Thyroid gland (tissue), 4 donors: Measurements from ENCODE around the gene RRM2. TPM values are rescaled to one million over a fixed set of nuclear protein-coding genes. Genes with fewer than 3 reads are reported as not detected.

Experiments
- DNase-seq, 2 donors: peaks; one replicate each; pipeline ENCODE4 v3.0.0-alpha.2; 2019
- H3K27ac ChIP-seq, 3 donors: fragments of 200-600 bp; sonication (generic); 1 replicate in 2 of 3; 2 replicates in 1 of 3; pipeline ENCODE4 v1.5.1; 2016 to 2019; ENCODE audit warnings: mild to moderate bottlenecking in 1 of 3, moderate library complexity in 1 of 3
- H3K27me3 ChIP-seq: fragments of 200-600 bp; sonication (generic); one replicate; pipeline ENCODE4 v1.5.1; 2019
- H3K36me3 ChIP-seq, 2 donors: fragments of 200-600 bp; sonication (generic); one replicate each; pipeline ENCODE4 v1.5.1; 2016 to 2019
- H3K4me1 ChIP-seq, 2 donors: fragments of 200-600 bp; sonication (generic); one replicate each; pipeline ENCODE4 v1.5.1; 2017 to 2019
- H3K4me3 ChIP-seq, 3 donors: fragments of 200-600 bp; sonication (generic); replicated peaks in 1 of 3; 1 replicate in 2 of 3; 2 replicates in 1 of 3; pipeline ENCODE4 v1.5.1; 2016; ENCODE audit warnings: mild to moderate bottlenecking in 1 of 3
- H3K9me3 ChIP-seq: fragments of 200-600 bp; sonication (generic); one replicate; pipeline ENCODE4 v1.5.1; 2017
- POLR2A ChIP-seq, 2 donors: fragments of 450-650 bp; IDR thresholded peaks; one replicate each; pipeline ENCODE4 v1.6.1; 2017; ENCODE audit warnings: antibody characterized with exemption in 2 of 2, mild to moderate bottlenecking in 2 of 2, moderate library complexity in 1 of 2
- WGBS, 2 donors: methylation state at CpG; one replicate each; pipeline ENCODE4 v1.1.5; 2017; 5-methylcytosine and 5-hydroxymethylcytosine counted together
- intact Hi-C: fragments of 100-400 bp; cut with DNase I; formaldehyde crosslinking; loops from one replicate; pipeline ENCODE4 v1.15.1; 2023
- small RNA-seq: library from RNA; depleted of rRNA; stranded (forward); fragments of <200 nt; gene quantifications from one replicate; pipeline ENCODE3, GENCODE V24; 2016
- total RNA-seq, 4 donors: library from RNA; depleted of rRNA; stranded (reverse); fragments of >200 nt; gene quantifications; one replicate each; pipeline ENCODE4 v1.2.3, GENCODE V29; 2016
- TF ChIP-seq, protein P1 (sequence below), 6 experiments: fragments of 200-600 bp in 3 of 6; fragments of 450-650 bp in 3 of 6; sonication (generic) in 3 of 6; IDR thresholded peaks; one replicate each; pipeline ENCODE4 v1.5.1; 2016 to 2019; ENCODE audit warnings: antibody characterized with exemption in 6 of 6, mild to moderate bottlenecking in 2 of 6, inconsistent platforms in 1 of 6, moderate library complexity in 1 of 6

RRM2 gene
- total RNA-seq, 4 donors from 2014 or later, result 0.27 to 0.83 (median 0.75) TPM; not detected in 1

DNA sequence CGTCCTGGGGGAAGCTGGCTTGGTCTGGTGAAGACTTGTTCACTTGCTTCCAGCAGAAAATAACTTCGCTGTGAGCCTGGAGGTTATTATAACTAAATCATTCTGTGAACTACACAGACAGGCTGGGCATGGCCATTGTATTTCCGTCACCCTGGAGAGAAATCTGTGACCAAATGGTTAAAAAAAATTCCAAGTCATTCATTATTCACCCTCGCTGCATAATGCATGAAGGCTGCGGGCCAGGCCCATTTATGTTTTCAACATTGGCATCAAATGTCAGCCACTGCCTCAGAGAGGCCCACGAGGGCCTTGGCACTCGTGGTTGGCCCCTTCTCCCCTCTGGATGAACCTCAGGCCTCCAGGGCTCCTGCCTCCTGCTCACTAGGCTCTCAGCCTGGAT is 57.7 kb downstream of the RRM2 start:
- no peaks in the 10 kb centered on the region for H3K27me3 ChIP-seq
- H3K27ac ChIP-seq, result no peak overlapping the region
- no peaks in the 10 kb centered on the region for H3K36me3 ChIP-seq
- no peaks in the 10 kb centered on the region for H3K9me3 ChIP-seq
- TF ChIP-seq POLR2A (IDR thresholded peaks at IDR 0.05), result no peak
- TF ChIP-seq, protein P1, sequence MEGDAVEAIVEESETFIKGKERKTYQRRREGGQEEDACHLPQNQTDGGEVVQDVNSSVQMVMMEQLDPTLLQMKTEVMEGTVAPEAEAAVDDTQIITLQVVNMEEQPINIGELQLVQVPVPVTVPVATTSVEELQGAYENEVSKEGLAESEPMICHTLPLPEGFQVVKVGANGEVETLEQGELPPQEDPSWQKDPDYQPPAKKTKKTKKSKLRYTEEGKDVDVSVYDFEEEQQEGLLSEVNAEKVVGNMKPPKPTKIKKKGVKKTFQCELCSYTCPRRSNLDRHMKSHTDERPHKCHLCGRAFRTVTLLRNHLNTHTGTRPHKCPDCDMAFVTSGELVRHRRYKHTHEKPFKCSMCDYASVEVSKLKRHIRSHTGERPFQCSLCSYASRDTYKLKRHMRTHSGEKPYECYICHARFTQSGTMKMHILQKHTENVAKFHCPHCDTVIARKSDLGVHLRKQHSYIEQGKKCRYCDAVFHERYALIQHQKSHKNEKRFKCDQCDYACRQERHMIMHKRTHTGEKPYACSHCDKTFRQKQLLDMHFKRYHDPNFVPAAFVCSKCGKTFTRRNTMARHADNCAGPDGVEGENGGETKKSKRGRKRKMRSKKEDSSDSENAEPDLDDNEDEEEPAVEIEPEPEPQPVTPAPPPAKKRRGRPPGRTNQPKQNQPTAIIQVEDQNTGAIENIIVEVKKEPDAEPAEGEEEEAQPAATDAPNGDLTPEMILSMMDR (IDR thresholded peaks at IDR 0.05), result no peak
- no peak overlapping the region for H3K4me3 ChIP-seq
- DNase-seq, result no peak
- 87 to 90% methylated on average over 7 of the region's 7 CpGs for WGBS, 2 donors
- intact Hi-C loops, result no loop called here
- H3K4me1 ChIP-seq, result no peaks in the 10 kb centered on the region

Small RNA genes lying within 50 kb of the gene (small RNA-seq; reads per million reads assigned to genes)
- not detected for gene RF00410
- not detected for gene RF00568

Other genes starting within 250 kb of the RRM2 start
- gene GRHL1, start 171.0 kb upstream of the RRM2 start, total RNA-seq, result 10 to 100 TPM in 1 of 4 donors, 1 to 10 TPM in 3; 6.2 to 12.1 (median 8.2) TPM
- 10 to 100 TPM; 11.2 to 44.2 (median 23.7) TPM for gene KLF11, start 79.2 kb upstream of the RRM2 start, total RNA-seq
- 10 to 100 TPM in 1 of 4 donors, 1 to 10 TPM in 2, under 1 TPM in 1; 0.59 to 47.2 (median 2.7) TPM for gene CYS1, start 42.3 kb upstream of the RRM2 start, total RNA-seq
- 10 to 100 TPM; 39.9 to 84.2 (median 64.8) TPM for gene HPCAL1, start 180.2 kb downstream of the RRM2 start, total RNA-seq